Gastrocnemius medialis (tissue), 4 donors: ENCODE measurements around the gene AFDN. TPM values are rescaled to one million over a fixed set of nuclear protein-coding genes. Genes with fewer than 3 reads are reported as not detected.

ENCODE experiments used
- ATAC-seq, 2 donors: fragments of 150-250 bp; one replicate each; pipeline ENCODE4 v1.9.1; 2016
- DNase-seq, 2 donors: peaks; one replicate each; pipeline ENCODE4 v3.0.0-alpha.2; 2019
- H3K27ac ChIP-seq, 4 donors: fragments of 200-600 bp; sonication (generic); 1 replicate in 1 of 4; 2 replicates in 3 of 4; pipeline ENCODE4 v1.5.1; 2016 to 2018; ENCODE audit warnings: mild to moderate bottlenecking in 2 of 4, moderate library complexity in 1 of 4
- H3K27me3 ChIP-seq, 3 donors: fragments of 200-600 bp; sonication (generic) in 2 of 3; 1 replicate in 1 of 3; 2 replicates in 2 of 3; pipeline versions ENCODE4 v1.5.1 to v1.6.0; 2016 to 2019; ENCODE audit warnings: mild to moderate bottlenecking in 1 of 3, moderate library complexity in 1 of 3
- H3K36me3 ChIP-seq, 2 donors: fragments of 200-600 bp; sonication (generic) in 1 of 2; one replicate each; pipeline ENCODE4 v1.5.1; 2017 to 2018
- H3K4me1 ChIP-seq, 2 donors: fragments of 200-600 bp; sonication (generic) in 1 of 2; one replicate each; pipeline ENCODE4 v1.5.1; 2016 to 2017; ENCODE audit warnings: mild to moderate bottlenecking in 2 of 2
- H3K4me3 ChIP-seq, 4 donors: fragments of 200-600 bp; sonication (generic) in 3 of 4; 1 replicate in 1 of 4; 2 replicates in 3 of 4; pipeline ENCODE4 v1.5.1; 2016 to 2019; ENCODE audit warnings: mild to moderate bottlenecking in 2 of 4
- H3K9me3 ChIP-seq, 3 donors: fragments of 200-600 bp; sonication (generic) in 2 of 3; 1 replicate in 1 of 3; 2 replicates in 2 of 3; pipeline ENCODE4 v1.5.1; 2016 to 2019
- CTCF ChIP-seq, 5 experiments: fragments of 450-650 bp in 3 of 5; fragments of 200-600 bp in 2 of 5; sonication (generic) in 2 of 5; IDR thresholded peaks in 4 of 5; conservative IDR thresholded peaks in 1 of 5; 1 replicate in 4 of 5; 2 replicates in 1 of 5; pipeline ENCODE4 v1.5.1; 2016 to 2019; ENCODE audit warnings: antibody characterized with exemption in 5 of 5, mild to moderate bottlenecking in 3 of 5, moderate library complexity in 3 of 5
- POLR2A ChIP-seq, 2 donors: fragments of 450-650 bp; IDR thresholded peaks; one replicate each; pipeline ENCODE4 v1.6.1; 2017; ENCODE audit warnings: antibody characterized with exemption in 2 of 2, mild to moderate bottlenecking in 2 of 2, moderate library complexity in 2 of 2
- in situ Hi-C, 4 donors: fragments of 200-750 bp; cut with MboI; loops; one replicate each; pipeline versions ENCODE4 v1.15.0 to v1.8.0; 2017; ENCODE audit warnings: low sequenced_read_pairs in 4 of 4
- intact Hi-C: fragments of 100-400 bp; cut with DNase I; formaldehyde crosslinking; loops from one replicate; pipeline ENCODE4 v1.15.1; 2023; ENCODE audit warnings: low total_unique reads
- total RNA-seq, 4 donors: library from RNA; depleted of rRNA; stranded (reverse); fragments of >200 nt; gene quantifications; one replicate each; pipeline versions ENCODE4 v1.1.0 to v1.2.3, GENCODE V29; 2016

Gene AFDN
- total RNA-seq, 4 donors from 2014 or later, result 22.2 to 66.0 (median 30.0) TPM

GRCh38 chr6:167791091-167791779 is 35.5 kb upstream of the AFDN start:
- DNase-seq (no peak), ATAC-seq (no peak)
- intact Hi-C loops (no loop called here), in situ Hi-C loops (no loop called here)
- Histone ChIP-seq H3K27me3 (no peaks in the 10 kb centered on the region), H3K9me3 (no peaks in the 10 kb centered on the region), H3K27ac (no peak overlapping the region), H3K4me3 (no peak overlapping the region), H3K4me1 (peaks cover 4 to 6% of the 10 kb centered on the region in 2 donors), H3K36me3 (no peaks in the 10 kb centered on the region)
- TF ChIP-seq POLR2A (IDR thresholded peaks at IDR 0.05) (no peak), CTCF (IDR thresholded peaks at IDR 0.05 in 4 of 5, conservative IDR thresholded peaks at IDR 0.05 in 1 of 5) (no peak)

GRCh38 chr6:167791780-167792478 is 34.8 kb upstream of the AFDN start:
- H3K4me3 ChIP-seq, result no peak overlapping the region
- H3K36me3 ChIP-seq, result no peaks in the 10 kb centered on the region
- ATAC-seq, result no peak
- H3K27ac ChIP-seq, result no peak overlapping the region
- H3K9me3 ChIP-seq, result no peaks in the 10 kb centered on the region
- intact Hi-C loops, result no loop called here
- DNase-seq, result no peak
- in situ Hi-C loops, result no loop called here
- H3K4me1 ChIP-seq, result peaks cover 6 to 10% of the 10 kb centered on the region in 2 donors
- TF ChIP-seq POLR2A (IDR thresholded peaks at IDR 0.05), result no peak
- TF ChIP-seq CTCF (IDR thresholded peaks at IDR 0.05 in 4 of 5, conservative IDR thresholded peaks at IDR 0.05 in 1 of 5), result no peak
- no peaks in the 10 kb centered on the region for H3K27me3 ChIP-seq

DNA sequence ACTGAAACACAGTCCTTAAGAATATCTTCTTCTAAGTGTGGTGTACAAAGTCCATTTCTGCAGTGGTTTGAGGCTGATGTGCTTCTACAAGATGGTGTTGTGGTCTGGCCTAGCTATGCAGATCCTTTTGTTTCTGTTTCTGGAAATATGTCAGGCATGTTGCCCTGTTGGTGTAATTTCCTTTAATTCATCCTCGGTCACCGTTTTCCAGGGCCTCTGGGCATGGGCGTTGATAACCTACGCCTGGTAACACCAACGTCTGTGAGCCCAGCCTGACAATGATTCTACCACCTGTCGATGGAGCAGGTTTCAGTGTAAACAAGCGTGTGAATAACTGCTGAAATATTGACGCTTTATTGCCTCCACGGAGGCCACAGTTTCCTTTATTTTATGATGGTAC is 33.3 kb upstream of the AFDN start:
- Histone ChIP-seq H3K9me3 (no peaks in the 10 kb centered on the region), H3K4me1 (peaks cover 6 to 10% of the 10 kb centered on the region in 2 donors), H3K4me3 (no peak overlapping the region), H3K27ac (no peak overlapping the region), H3K36me3 (no peaks in the 10 kb centered on the region), H3K27me3 (no peaks in the 10 kb centered on the region)
- DNase-seq, result no peak
- no peak for ATAC-seq
- in situ Hi-C loops, result no loop called here
- no peak for TF ChIP-seq POLR2A (IDR thresholded peaks at IDR 0.05)
- no peak for TF ChIP-seq CTCF (IDR thresholded peaks at IDR 0.05 in 4 of 5, conservative IDR thresholded peaks at IDR 0.05 in 1 of 5)
- intact Hi-C loops, result no loop called here

DNA sequence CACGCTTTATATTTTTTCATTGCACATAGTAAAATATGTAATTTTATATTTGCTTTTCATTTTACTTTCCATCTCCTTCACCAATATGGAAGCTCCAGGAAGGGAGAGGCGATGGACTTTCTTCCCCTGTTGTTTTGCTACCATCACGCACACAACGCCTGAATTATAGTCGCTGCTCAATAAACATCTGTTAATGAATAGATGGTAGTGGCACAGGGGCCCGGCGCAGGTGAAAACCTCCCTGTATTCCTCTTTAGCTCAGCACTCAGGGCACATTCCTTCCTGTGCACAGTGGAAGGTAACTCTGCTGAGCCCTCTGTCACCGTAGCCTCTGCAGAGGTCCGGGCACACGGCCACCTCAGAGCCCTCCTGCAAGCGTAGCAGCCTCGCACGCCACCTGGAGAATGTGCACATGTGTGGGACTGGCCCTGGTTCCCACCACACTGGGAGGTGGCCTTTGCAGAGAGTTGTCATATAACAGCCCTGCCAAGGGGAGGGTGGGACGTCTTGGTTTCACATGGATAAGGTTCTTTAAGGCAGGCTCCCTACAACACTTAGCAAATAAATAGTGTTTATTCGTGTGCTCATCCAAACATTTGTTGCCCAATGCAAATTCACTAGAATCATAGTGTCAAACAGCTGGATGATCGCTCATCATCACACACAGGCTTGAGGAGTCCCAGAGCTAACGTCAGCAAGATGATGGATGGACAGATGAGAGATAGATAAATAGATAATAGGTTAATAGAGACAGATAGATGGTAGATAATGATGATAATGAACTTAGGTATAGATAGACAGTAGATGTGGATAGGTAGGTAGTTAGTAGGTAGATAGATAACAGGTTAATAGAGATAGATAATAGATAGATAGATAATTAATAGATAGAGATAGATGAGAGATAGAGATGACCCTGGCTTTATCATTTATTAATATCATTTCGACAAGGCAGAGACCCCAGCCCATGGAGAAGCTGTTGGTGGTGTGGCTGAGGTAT is 32.3 kb upstream of the AFDN start:
- H3K4me3 ChIP-seq, result no peak overlapping the region
- DNase-seq (no peak), ATAC-seq (no peak)
- TF ChIP-seq POLR2A (IDR thresholded peaks at IDR 0.05), result no peak
- no peak for TF ChIP-seq CTCF (IDR thresholded peaks at IDR 0.05 in 4 of 5, conservative IDR thresholded peaks at IDR 0.05 in 1 of 5)
- peaks cover 10 to 11% of the 10 kb centered on the region in 2 donors for H3K4me1 ChIP-seq
- H3K9me3 ChIP-seq, result no peaks in the 10 kb centered on the region
- no peaks in the 10 kb centered on the region for H3K36me3 ChIP-seq
- intact Hi-C loops, result no loop called here
- in situ Hi-C loops, result no loop called here
- no peak overlapping the region for H3K27ac ChIP-seq
- H3K27me3 ChIP-seq, result no peaks in the 10 kb centered on the region
